Kidney epithelial cell (primary cell): Measurements from ENCODE around the gene DHRSX. TPM values are rescaled to one million over a fixed set of nuclear protein-coding genes. Genes with fewer than 3 reads are reported as not detected.
"Not testable (repeated sequence)": the region's sequence is repeated elsewhere in the genome, so short reads cannot be mapped to it uniquely, and the experiment has no call there.

Source experiments
- DNase-seq: peaks from one replicate; pipeline ENCODE4 v3.0.0-alpha.2; 2010; ENCODE audit warnings: low read depth
- H3K27me3 ChIP-seq: 2 replicates; pipeline ENCODE4 v1.6.0; 2011; ENCODE audit warnings: low read length; ENCODE audit not compliant: control insufficient read depth, insufficient read depth
- H3K36me3 ChIP-seq: 2 replicates; pipeline ENCODE4 v1.5.1; 2011; ENCODE audit warnings: low read length; ENCODE audit not compliant: control insufficient read depth, insufficient read depth
- H3K4me3 ChIP-seq: 2 replicates; pipeline ENCODE4 v1.5.1; 2011; ENCODE audit warnings: low read depth, mild to moderate bottlenecking, control low read depth, low read length
- CTCF ChIP-seq: IDR thresholded peaks from 2 replicates; pipeline ENCODE4 v1.5.1; 2011; ENCODE audit warnings: mild to moderate bottlenecking, moderate library complexity, low read length, control low read depth, inconsistent platforms; ENCODE audit not compliant: insufficient read depth, poor library complexity, severe bottlenecking
- total RNA-seq: library from RNA; depleted of rRNA; stranded (reverse); fragments of >200 nt; gene quantifications from 2 replicates; pipeline ENCODE4 v1.2.3, GENCODE V29; 2015

The DHRSX gene
- total RNA-seq, 1 donor from 2014 or later = 31.2 TPM

GRCh38 chrX:2523911-2524310, 23.1 kb upstream of the DHRSX start:
- Histone ChIP-seq H3K27me3 (no peaks in the 10 kb centered on the region), H3K36me3 (no peaks in the 10 kb centered on the region), H3K4me3 (no peak overlapping the region)
- no peak for DNase-seq
- no peak for TF ChIP-seq CTCF

GRCh38 chrX:2521927-2522386, 21.2 kb upstream of the DHRSX start:
- no peak for DNase-seq
- no peak for TF ChIP-seq CTCF
- H3K36me3 ChIP-seq = no peaks in the 10 kb centered on the region
- H3K27me3 ChIP-seq = no peaks in the 10 kb centered on the region
- no peak overlapping the region for H3K4me3 ChIP-seq

GRCh38 chrX:2521092-2521926, 20.5 kb upstream of the DHRSX start:
- no peak for DNase-seq
- H3K36me3 ChIP-seq = no peaks in the 10 kb centered on the region
- no peaks in the 10 kb centered on the region for H3K27me3 ChIP-seq
- no peak overlapping the region for H3K4me3 ChIP-seq
- no peak for TF ChIP-seq CTCF

DNA sequence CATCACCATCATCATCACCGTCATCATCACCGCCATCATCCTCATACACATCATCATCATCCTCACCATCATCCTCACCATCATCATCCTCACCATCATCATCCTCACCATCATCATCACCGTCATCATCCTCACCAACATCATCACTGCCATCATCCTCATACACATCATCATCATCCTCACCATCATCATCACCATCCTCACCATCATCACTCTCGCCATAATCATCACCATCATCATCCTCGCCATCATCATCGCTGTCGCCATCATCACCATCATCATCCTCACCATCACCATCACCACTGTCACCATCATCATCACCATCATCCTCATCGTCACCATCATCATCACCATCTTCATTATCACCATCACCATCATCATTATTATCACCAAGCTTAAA, 19.8 kb upstream of the DHRSX start:
- TF ChIP-seq CTCF = no peak
- no peaks in the 10 kb centered on the region for H3K36me3 ChIP-seq
- H3K27me3 ChIP-seq = no peaks in the 10 kb centered on the region
- DNase-seq = no peak
- H3K4me3 ChIP-seq = no peak overlapping the region

DNA sequence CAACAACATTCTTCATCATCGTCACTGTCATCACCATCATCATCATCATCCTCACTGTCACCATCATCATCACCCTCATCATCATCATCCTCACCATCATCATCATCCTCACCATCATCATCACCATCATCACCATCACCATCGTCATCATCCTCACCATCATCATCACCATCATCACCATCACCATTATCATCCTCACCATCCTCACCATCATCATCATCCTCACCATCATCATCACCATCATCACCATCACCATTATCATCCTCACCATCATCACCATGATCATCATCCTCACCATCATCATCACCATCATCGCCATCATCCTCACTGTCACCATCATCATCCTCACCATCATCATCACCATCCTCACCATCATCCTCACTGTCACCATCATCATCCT, 18.9 kb upstream of the DHRSX start:
- DNase-seq, H3K36me3 ChIP-seq, H3K4me3 ChIP-seq, H3K27me3 ChIP-seq: not testable (repeated sequence)

GRCh38 chrX:2517055-2517454, 16.3 kb upstream of the DHRSX start:
- Histone ChIP-seq H3K27me3 (no peaks in the 10 kb centered on the region), H3K4me3 (no peak overlapping the region), H3K36me3 (no peaks in the 10 kb centered on the region)
- TF ChIP-seq CTCF = no peak
- DNase-seq = no peak
